Measurements from ENCODE around the gene RACGAP1. TPM values are rescaled to one million over a fixed set of nuclear protein-coding genes. Genes with fewer than 3 reads are reported as not detected.

The RACGAP1 gene
- polyA plus RNA-seq, 1 of the 3 experiments (the other 2 are of a cell fraction): 21.5 TPM

GRCh38 chr12:50052544-50052943 lies 27.2 kb upstream of the RACGAP1 start:
- DNase-seq: no peak
- Histone ChIP-seq H3K36me3 (replicated peaks in 1 of 2; ENCODE audit: control insufficient read depth in 1 of 2, insufficient read depth in 2 of 2, low read length in 1 of 2) (no peaks in the 10 kb centered on the region), H3K4me3 (ENCODE audit: low read depth in 2 of 2, low read length in 1 of 2) (no peak overlapping the region), H3K79me2 (ENCODE audit: insufficient read depth) (no peaks in the 10 kb centered on the region), H3K9me3 (no peaks in the 10 kb centered on the region), H3F3A (replicated peaks; ENCODE audit: insufficient read depth) (peaks cover 7% of the 10 kb centered on the region), H4K20me1 (ENCODE audit: insufficient read depth) (no peaks in the 10 kb centered on the region), H3K27ac (ENCODE audit: low read depth in 2 of 2, low read length in 1 of 2) (no peak overlapping the region), H3K4me1 (ENCODE audit: control insufficient read depth in 1 of 2, insufficient read depth in 2 of 2, low read depth in 1 of 2, low read length in 1 of 2) (peaks cover 7 to 20% of the 10 kb centered on the region in 2 experiments; a peak in 2 of 4 replicates), H2AFZ (ENCODE audit: low read depth) (no peak overlapping the region), H3K9me2 (no peaks in the 10 kb centered on the region), H3K9ac (no peak overlapping the region), H3K4me2 (no peak overlapping the region), H3K27me3 (ENCODE audit: insufficient read depth) (peaks cover 7% of the 10 kb centered on the region)
- POLR2A ChIA-PET: no interaction called here
- TF ChIP-seq CHD2 (IDR thresholded peaks at IDR 0.05; ENCODE audit: low read length, partially characterized antibody) (no peak), YY1 (IDR thresholded peaks at IDR 0.05; ENCODE audit: low read depth) (no peak), MXI1 (IDR thresholded peaks at IDR 0.05; ENCODE audit: low read depth, low read length) (no peak), RCOR1 (IDR thresholded peaks at IDR 0.05; ENCODE audit: low read length) (no peak), FOSL2 (IDR thresholded peaks at IDR 0.05; ENCODE audit: borderline replicate concordance, low read depth) (no peak), EZH2phosphoT487 (IDR thresholded peaks at IDR 0.05; ENCODE audit: borderline replicate concordance, low read depth) (no peak), RFX5 (IDR thresholded peaks at IDR 0.05; ENCODE audit: low read length) (no peak), EP300 (IDR thresholded peaks at IDR 0.05; ENCODE audit: borderline replicate concordance in 1 of 2, low read depth in 1 of 2, low read length in 1 of 2) (no peak), NFIC (IDR thresholded peaks at IDR 0.05; ENCODE audit: borderline replicate concordance) (no peak)
- CTCF ChIA-PET: interaction anchor here (1.0 to 37.6 kb wide), 5 partner anchors 16 to 107 kb away, joined by 3 to 1401 read pairs (median 105); partner anchors contain the start of genes AQP5 and AQP6

GRCh38 chr12:50051101-50051806 lies 26.0 kb upstream of the RACGAP1 start:
- TF ChIP-seq JUND (IDR thresholded peaks at IDR 0.05) (no peak), RFX5 (IDR thresholded peaks at IDR 0.05; ENCODE audit: low read length) (no peak), PBX3 (IDR thresholded peaks at IDR 0.05) (no peak), TAF1 (IDR thresholded peaks at IDR 0.05; ENCODE audit: borderline replicate concordance, low read depth, low read length) (no peak), FOSL2 (IDR thresholded peaks at IDR 0.05; ENCODE audit: borderline replicate concordance, low read depth) (no peak), YY1 (IDR thresholded peaks at IDR 0.05; ENCODE audit: low read depth) (no peak), GABPA (IDR thresholded peaks at IDR 0.05; ENCODE audit: low read depth) (no peak), FOXM1 (IDR thresholded peaks at IDR 0.05; ENCODE audit: low read depth) (no peak), ZBTB33 (IDR thresholded peaks at IDR 0.05; ENCODE audit: borderline replicate concordance, low read depth) (no peak), NRF1 (IDR thresholded peaks at IDR 0.05; ENCODE audit: low read depth, low read length) (no peak), USF2 (IDR thresholded peaks at IDR 0.05; ENCODE audit: borderline replicate concordance, low read depth, low read length) (no peak), TCF12 (IDR thresholded peaks at IDR 0.05) (no peak), RCOR1 (IDR thresholded peaks at IDR 0.05; ENCODE audit: low read length) (no peak), GATA2 (CRISPR knock-in tag; IDR thresholded peaks at IDR 0.05) (no peak), ELF1 (IDR thresholded peaks at IDR 0.05) (no peak), FOXJ3 (CRISPR knock-in tag; IDR thresholded peaks at IDR 0.05) (no peak), CHD2 (IDR thresholded peaks at IDR 0.05; ENCODE audit: low read length, partially characterized antibody) (no peak), RAD21 (IDR thresholded peaks at IDR 0.05; ENCODE audit: low read length) (no peak), NFIC (IDR thresholded peaks at IDR 0.05; ENCODE audit: borderline replicate concordance) (no peak), TEAD4 (IDR thresholded peaks at IDR 0.05; ENCODE audit: borderline replicate concordance, insufficient read depth) (no peak)
- Histone ChIP-seq H3K9me3 (no peaks in the 10 kb centered on the region), H2AFZ (ENCODE audit: low read depth) (no peak overlapping the region), H3K4me2 (no peak overlapping the region), H3K79me2 (ENCODE audit: insufficient read depth) (no peaks in the 10 kb centered on the region), H3K36me3 (replicated peaks in 1 of 2; ENCODE audit: control insufficient read depth in 1 of 2, insufficient read depth in 2 of 2, low read length in 1 of 2) (no peaks in the 10 kb centered on the region), H3K27ac (ENCODE audit: low read depth in 2 of 2, low read length in 1 of 2) (no peak overlapping the region), H3F3A (replicated peaks; ENCODE audit: insufficient read depth) (peaks cover under 1% of the 10 kb centered on the region), H3K9me2 (no peaks in the 10 kb centered on the region), H3K4me1 (ENCODE audit: control insufficient read depth in 1 of 2, insufficient read depth in 2 of 2, low read depth in 1 of 2, low read length in 1 of 2) (peaks cover 0 to 12% of the 10 kb centered on the region in 2 experiments; a peak in 2 of 4 replicates), H3K9ac (no peak overlapping the region), H3K27me3 (ENCODE audit: insufficient read depth) (peaks cover 7% of the 10 kb centered on the region), H4K20me1 (ENCODE audit: insufficient read depth) (no peaks in the 10 kb centered on the region), H3K4me3 (ENCODE audit: low read depth in 2 of 2, low read length in 1 of 2) (no peak overlapping the region)
- WGBS (ENCODE audit: low lambda C conversion rate): 73% methylated on average over 7 of the region's 14 CpGs
- ChIA-PET POLR2A (interaction anchor here (1.0 kb wide), 1 partner anchor 73 kb away, joined by 3 read pairs; no protein-coding TSS in a partner anchor), CTCF (interaction anchor here (2.4 to 37.6 kb wide), 3 partner anchors 12 to 84 kb away, joined by 21 to 1401 read pairs (median 98); partner anchors contain the start of genes AQP5 and AQP6)
- peak; percentile 31 for DNase-seq
